Spleen (tissue), 7 donors: ENCODE results near the gene KCNJ6.

Source experiments
- CTCF ChIP-seq, 11 experiments: fragments of 200-600 bp in 7 of 11; fragments of 450-650 bp in 4 of 11; sonication (generic) in 4 of 11; IDR thresholded peaks in 8 of 11; conservative IDR thresholded peaks in 3 of 11; 1 replicate in 7 of 11; 2 replicates in 4 of 11; pipeline versions ENCODE4 v1.4.0 to v1.8.0; 2016 to 2021; ENCODE audit warnings: antibody characterized with exemption in 11 of 11, inconsistent platforms in 4 of 11, mild to moderate bottlenecking in 1 of 11
- POLR2A ChIP-seq, 3 donors: fragments of 450-650 bp; IDR thresholded peaks; one replicate each; pipeline ENCODE4 v1.5.1; 2017; ENCODE audit warnings: antibody characterized with exemption in 3 of 3, mild to moderate bottlenecking in 1 of 3
- POLR2AphosphoS5 ChIP-seq, 3 donors: sonication (generic); formaldehyde crosslinking; IDR thresholded peaks; one replicate each; pipeline ENCODE4 v1.5.1; 2017; ENCODE audit warnings: antibody characterized with exemption in 3 of 3
- donor health status: DM: no; HTN: no; CAD: no; lungs with moderate emphysema.
- donor health status: DM: no; HTN: no; CAD: no.
- donor health status: DM: no; HTN: no; CAD: no.

GRCh38 chr21:37821092-37821491 lies 95.2 kb downstream of the KCNJ6 start:
- no peak for TF ChIP-seq CTCF (IDR thresholded peaks at IDR 0.05 in 8 of 11, conservative IDR thresholded peaks at IDR 0.05 in 3 of 11)
- no peak for TF ChIP-seq POLR2A (IDR thresholded peaks at IDR 0.05)
- no peak for TF ChIP-seq POLR2AphosphoS5 (IDR thresholded peaks at IDR 0.05)
